Endothelial cell of umbilical vein (primary cell): ENCODE measurements around the gene NAV2. TPM values are rescaled to one million over a fixed set of nuclear protein-coding genes. Genes with fewer than 3 reads are reported as not detected.

ENCODE experiments used
- BruUV-seq: library from RNA; stranded (reverse); fragments of 400-500 nt; replicated peaks from 2 replicates; lab custom pipeline; 2021; lab: Mats Ljungman, UMichigan
- CTCF ChIA-PET: fragments of 300-600, 350-600 bp; sonication (Branson Sonifier 250); formaldehyde crosslinking; loops from one replicate; lab custom pipeline; 2021; ENCODE audit warnings: antibody characterized with exemption, inconsistent platforms; lab: Charles Lee
- POLR2A ChIA-PET: fragments of 300-600, 350-600 bp; sonication (Branson Sonifier 250); formaldehyde crosslinking; loops from one replicate; lab custom pipeline; 2021; ENCODE audit warnings: antibody characterized with exemption, inconsistent platforms; lab: Charles Lee
- DNase-seq: peaks from one replicate; pipeline ENCODE4 v3.0.0-alpha.2; 2011; ENCODE audit warnings: low read depth, low spot score
- FAIRE-seq: peaks from 2 replicates; lab custom pipeline; 2011; peaks lifted over from hg19 to GRCh38; lab: Jason Lieb, UNC
- H2AFZ ChIP-seq: 2 replicates; pipeline ENCODE4 v1.6.0; 2012; ENCODE audit warnings: low read depth, low read length, control low read depth, inconsistent platforms
- H3K27ac ChIP-seq: 2 replicates; pipeline ENCODE4 v1.5.1; 2011; ENCODE audit warnings: low read depth, mild to moderate bottlenecking, control low read depth, low read length, moderate library complexity; ENCODE audit not compliant: insufficient read depth
- H3K27me3 ChIP-seq, 2 experiments: 2 replicates each; pipeline versions ENCODE4 v1.6.0 to v1.6.1; 2011; ENCODE audit warnings: low read length in 2 of 2, mixed read lengths in 1 of 2; ENCODE audit not compliant: control insufficient read depth in 2 of 2, insufficient read depth in 2 of 2
- H3K36me3 ChIP-seq, 2 experiments: 2 replicates in 1 of 2; 3 replicates in 1 of 2; pipeline ENCODE4 v1.5.1; 2011; ENCODE audit warnings: low read length in 2 of 2, mild to moderate bottlenecking in 1 of 2, moderate library complexity in 1 of 2; ENCODE audit not compliant: control insufficient read depth in 2 of 2, insufficient read depth in 2 of 2; ENCODE audit errors: extremely low read depth in 1 of 2
- H3K4me1 ChIP-seq: 3 replicates; pipeline ENCODE4 v1.5.1; 2011; ENCODE audit warnings: mild to moderate bottlenecking, low read length; ENCODE audit not compliant: control insufficient read depth, insufficient read depth; ENCODE audit errors: extremely low read depth
- H3K4me2 ChIP-seq: 2 replicates; pipeline ENCODE4 v1.6.1; 2011; ENCODE audit warnings: low read length, control low read depth, mixed read lengths; ENCODE audit not compliant: insufficient read depth
- H3K4me3 ChIP-seq, 3 experiments: fragments of 200-600 bp in 1 of 3; sonication (generic), shearing (Covaris generic) in 1 of 3; replicated peaks in 1 of 3; 2 replicates each; pipeline ENCODE4 v1.5.1; 2011 to 2016; ENCODE audit warnings: control low read depth in 3 of 3, low read length in 3 of 3, mild to moderate bottlenecking in 2 of 3, inconsistent platforms in 1 of 3, low read depth in 1 of 3, moderate library complexity in 1 of 3; ENCODE audit not compliant: insufficient read depth in 1 of 3
- H3K79me2 ChIP-seq: 2 replicates; pipeline ENCODE4 v1.6.0; 2012; ENCODE audit warnings: low read length, inconsistent platforms; ENCODE audit not compliant: control insufficient read depth, insufficient read depth
- H3K9ac ChIP-seq: replicated peaks from 2 replicates; pipeline ENCODE3; 2011; ENCODE audit warnings: low read length, control low read depth; ENCODE audit not compliant: insufficient read depth; ENCODE audit errors: extremely low read depth
- H3K9me1 ChIP-seq: replicated peaks from 3 replicates; pipeline ENCODE4 v1.6.0; 2011; ENCODE audit warnings: mild to moderate bottlenecking, low read length; ENCODE audit not compliant: control insufficient read depth, insufficient read depth; ENCODE audit errors: extremely low read depth
- H3K9me3 ChIP-seq: replicated peaks from 2 replicates; pipeline ENCODE4 v1.5.1; 2012; ENCODE audit warnings: low read length, inconsistent platforms; ENCODE audit not compliant: control insufficient read depth, insufficient read depth
- H4K20me1 ChIP-seq: replicated peaks from 2 replicates; pipeline ENCODE3; 2011; ENCODE audit warnings: mild to moderate bottlenecking, low read length; ENCODE audit not compliant: control insufficient read depth, insufficient read depth; ENCODE audit errors: extremely low read depth
- CTCF ChIP-seq, 2 donors: IDR thresholded peaks; 1 replicate in 1 of 2; 2 replicates in 1 of 2; pipeline ENCODE4 v1.5.1; 2011; ENCODE audit warnings: low read length in 2 of 2, mild to moderate bottlenecking in 2 of 2, moderate library complexity in 2 of 2, control low read depth in 1 of 2, inconsistent platforms in 1 of 2, low read depth in 1 of 2; ENCODE audit not compliant: insufficient read depth in 1 of 2; ENCODE audit errors: extremely low read depth in 1 of 2
- EZH2 ChIP-seq: IDR thresholded peaks from 2 replicates; pipeline ENCODE4 v1.6.1; 2012; ENCODE audit warnings: borderline replicate concordance, low read depth, mild to moderate bottlenecking, moderate library complexity, low read length, inconsistent platforms; ENCODE audit not compliant: severe bottlenecking
- FOS ChIP-seq: IDR thresholded peaks from 2 replicates; pipeline ENCODE4 v1.6.1; 2011; ENCODE audit warnings: mild to moderate bottlenecking, low read length, moderate library complexity, borderline replicate concordance; ENCODE audit not compliant: insufficient read depth
- GATA2 ChIP-seq: IDR thresholded peaks from 2 replicates; pipeline ENCODE4 v1.7.0; 2011; ENCODE audit warnings: low read depth, mild to moderate bottlenecking, moderate library complexity, mixed read lengths, low read length; ENCODE audit not compliant: insufficient read length, insufficient read depth
- JUN ChIP-seq: IDR thresholded peaks from 2 replicates; pipeline ENCODE4 v1.6.1; 2011; ENCODE audit warnings: borderline replicate concordance, low read depth; ENCODE audit not compliant: insufficient read length, insufficient read depth
- MAX ChIP-seq: IDR thresholded peaks from 2 replicates; pipeline ENCODE4 v1.6.1; 2011; ENCODE audit not compliant: insufficient read depth, insufficient read length
- MYC ChIP-seq: IDR thresholded peaks from one replicate; pipeline ENCODE4 v1.6.1; 2011; ENCODE audit warnings: mild to moderate bottlenecking, low read depth, low read length
- POLR2A ChIP-seq: IDR thresholded peaks from 2 replicates; pipeline ENCODE4 v1.6.1; 2012; ENCODE audit warnings: low read depth, mild to moderate bottlenecking, control low read depth, low read length
- POLR2AphosphoS5 ChIP-seq: IDR thresholded peaks from 2 replicates; pipeline ENCODE4 v1.6.1; 2012; ENCODE audit warnings: low read depth, mild to moderate bottlenecking, control low read depth, low read length, moderate library complexity; ENCODE audit not compliant: insufficient read depth
- dilution Hi-C: fragments of 300-500 bp; cut with MboI; formaldehyde crosslinking; loops from one replicate; pipeline ENCODE4 v1.15.0; 2019; ENCODE audit warnings: low sequenced_read_pairs; ENCODE audit not compliant: extremely low pct_ligation_motif_present
- intact Hi-C: fragments of 100-400 bp; cut with micrococcal nuclease; formaldehyde crosslinking; loops from one replicate; pipeline ENCODE4 v1.10.0; 2022
- polyA plus RNA-seq, 4 experiments: library from polyadenylated mRNA; depleted of rRNA in 3 of 4; stranded (reverse) in 3 of 4; unstranded in 1 of 4; fragments of >200 nt; gene quantifications; 2 replicates each; pipeline versions ENCODE4 v1.2.1 to v1.2.3, GENCODE V29; 2011 to 2012; ENCODE audit warnings: missing spikeins in 1 of 4
- total RNA-seq: library from RNA; stranded (reverse); gene quantifications from 2 replicates; pipeline ENCODE4 v1.2.3, GENCODE V29; 2021

Gene NAV2
- total and polyA plus RNA-seq, 2 donors (not counting 3 experiments of a cell fraction or from before 2014, with no cell fraction given) = 10.9 to 68.0 TPM

- H3K4me3 ChIP-seq = no peak overlapping the region
- no peak for TF ChIP-seq EZH2
- TF ChIP-seq MAX = no peak
- TF ChIP-seq POLR2A = no peak
- no peak for TF ChIP-seq GATA2
- TF ChIP-seq FOS = no peak
- no peak for TF ChIP-seq POLR2AphosphoS5
- no peak for TF ChIP-seq JUN
- TF ChIP-seq CTCF (IDR thresholded peaks at IDR 0.05; ENCODE audit: extremely low read depth in 1 of 2, insufficient read depth in 1 of 2, low read depth in 1 of 2, low read length in 2 of 2) = no peak
- TF ChIP-seq MYC = no peak
- no peak overlapping the region for H3K27ac ChIP-seq
- no peaks in the 10 kb centered on the region for H3K9me3 ChIP-seq
- H2AFZ ChIP-seq = no peak overlapping the region
- intact Hi-C loops = no loop called here
- no peaks in the 10 kb centered on the region for H4K20me1 ChIP-seq
- no peak overlapping the region for H3K4me2 ChIP-seq
- DNase-seq (no peak), FAIRE-seq (no peak)
- no peak overlapping the region for H3K9ac ChIP-seq
- dilution Hi-C loops = no loop called here
- H3K9me1 ChIP-seq = no peaks in the 10 kb centered on the region
- ChIA-PET POLR2A (no interaction called here), CTCF (interaction anchor here (1.3 kb wide), 1 partner anchor 8 kb away, joined by 3 read pairs; no protein-coding TSS in a partner anchor)
- H3K36me3 ChIP-seq = peaks cover 16 to 18% of the 10 kb centered on the region in 2 experiments
- H3K79me2 ChIP-seq = no peaks in the 10 kb centered on the region
- no TSS peak for BruUV-seq
- no peaks in the 10 kb centered on the region for H3K27me3 ChIP-seq
- no peaks in the 10 kb centered on the region for H3K4me1 ChIP-seq
Measured at GRCh38 chr11:20078846-20079245, 366.2 kb downstream of the NAV2 start.
